Measurements from ENCODE around the gene CACNA2D1.

GRCh38 chr7:82244947-82245517 lies 198.5 kb downstream of the CACNA2D1 start:
- TF ChIP-seq JUND (IDR thresholded peaks at IDR 0.05) (no peak), EZH2 (IDR thresholded peaks at IDR 0.05) (no peak), POLR2A (IDR thresholded peaks at IDR 0.05; ENCODE audit: borderline replicate concordance, extremely low read depth, insufficient read depth, insufficient read length) (no peak), CTCF (IDR thresholded peaks at IDR 0.05 in 2 of 3, conservative IDR thresholded peaks at IDR 0.05 in 1 of 3; ENCODE audit: borderline replicate concordance in 1 of 3, insufficient read depth in 1 of 3, low read depth in 2 of 3, low read length in 2 of 3) (no peak), ZNF274 (IDR thresholded peaks at IDR 0.05; ENCODE audit: low read depth, low read length) (no peak), REST (IDR thresholded peaks at IDR 0.05; ENCODE audit: low read depth) (no peak), MAX (IDR thresholded peaks at IDR 0.05) (no peak), ZFX (IDR thresholded peaks at IDR 0.05) (no peak), YY1 (IDR thresholded peaks at IDR 0.05; ENCODE audit: extremely low read depth, insufficient replicate concordance, low read depth, low read length) (no peak)

Data from HCT116 (cell line).